HepG2 (cell line): Measurements from ENCODE around the gene H6PD. TPM values are rescaled to one million over a fixed set of nuclear protein-coding genes. Genes with fewer than 3 reads are reported as not detected.

Experiments
- ATAC-seq: fragments of 200-7000 bp; cut with Tn5 transposase; 3 replicates; pipeline ENCODE4 v1.9.1; 2020; ENCODE audit warnings: mild to moderate bottlenecking, moderate library complexity
- BruUV-seq: library from RNA; stranded (reverse); fragments of 400-500 nt; replicated peaks from 2 replicates; lab custom pipeline; 2021; lab: Mats Ljungman, UMichigan
- CTCF ChIA-PET: fragments of 300-600 bp; formaldehyde crosslinking; extraction: SDS; loops from one replicate; lab custom pipeline; 2021; ENCODE audit warnings: low total read pairs, inconsistent platforms, low intra/inter-chr PET ratio; lab: Yijun Ruan, JAX
- POLR2A ChIA-PET: fragments of 350-600 bp; sonication (Branson Sonifier 250); formaldehyde crosslinking; loops from one replicate; lab custom pipeline; 2020; ENCODE audit warnings: antibody characterized with exemption, inconsistent platforms; lab: Yijun Ruan, JAX
- DNase-seq: peaks from one replicate; pipeline ENCODE4 v3.0.0-alpha.2; 2015; ENCODE audit warnings: low spot score
- FAIRE-seq: peaks from 3 replicates; lab custom pipeline; 2011; peaks lifted over from hg19 to GRCh38; lab: Jason Lieb, UNC
- H2AFZ ChIP-seq: one replicate; pipeline ENCODE4 v1.6.1; 2011; ENCODE audit warnings: low read length, inconsistent platforms
- H3K27ac ChIP-seq: fragments of 300-600 bp; 3 replicates; pipeline ENCODE4 v1.8.0; 2011; ENCODE audit warnings: mixed run types, mild to moderate bottlenecking, mixed read lengths, low read length, inconsistent platforms; ENCODE audit not compliant: insufficient read depth; ENCODE audit errors: extremely low read length
- H3K27me3 ChIP-seq, 2 experiments: fragments of 200-600 bp in 1 of 2; 2 replicates in 1 of 2; 3 replicates in 1 of 2; pipeline versions ENCODE4 v1.6.0 to v1.8.0; 2011; ENCODE audit warnings: low read length in 2 of 2, mild to moderate bottlenecking in 2 of 2, moderate library complexity in 2 of 2, inconsistent platforms in 1 of 2; ENCODE audit not compliant: insufficient read depth in 2 of 2, control insufficient read depth in 1 of 2
- H3K36me3 ChIP-seq, 2 experiments: fragments of 200-600 bp in 1 of 2; replicated peaks in 1 of 2; 2 replicates in 1 of 2; 3 replicates in 1 of 2; pipeline versions ENCODE4 v1.5.1 to v1.8.0; 2011; ENCODE audit warnings: low read length in 2 of 2, inconsistent platforms in 1 of 2; ENCODE audit not compliant: insufficient read depth in 2 of 2, control insufficient read depth in 1 of 2
- H3K4me1 ChIP-seq: 2 replicates; pipeline ENCODE4 v1.5.1; 2012; ENCODE audit warnings: low read length, inconsistent platforms; ENCODE audit not compliant: insufficient read depth
- H3K4me2 ChIP-seq: 2 replicates; pipeline ENCODE4 v1.6.0; 2011; ENCODE audit warnings: low read depth, low read length, inconsistent platforms
- H3K4me3 ChIP-seq, 3 experiments: fragments of 200-600 bp in 1 of 3; sonication (generic), shearing (Covaris generic) in 1 of 3; replicated peaks in 1 of 3; 2 replicates each; pipeline ENCODE4 v1.5.1; 2011 to 2016; ENCODE audit warnings: low read length in 3 of 3, inconsistent platforms in 2 of 3, low read depth in 2 of 3, mild to moderate bottlenecking in 2 of 3, control low read depth in 1 of 3, mixed read lengths in 1 of 3; ENCODE audit not compliant: insufficient read depth in 1 of 3
- H3K79me2 ChIP-seq: one replicate; pipeline ENCODE4 v1.6.1; 2011; ENCODE audit warnings: low read length, inconsistent platforms; ENCODE audit not compliant: insufficient read depth
- H3K9ac ChIP-seq: 2 replicates; pipeline ENCODE4 v1.6.0; 2011; ENCODE audit warnings: mild to moderate bottlenecking, low read depth, low read length, inconsistent platforms; ENCODE audit not compliant: insufficient read depth
- H3K9me3 ChIP-seq: 2 replicates; pipeline ENCODE4 v1.5.1; 2012; ENCODE audit warnings: mild to moderate bottlenecking, low read length
- H4K20me1 ChIP-seq: 2 replicates; pipeline ENCODE4 v1.6.0; 2011; ENCODE audit warnings: inconsistent platforms, mild to moderate bottlenecking, low read length, moderate library complexity; ENCODE audit not compliant: insufficient read depth
- AGO2 ChIP-seq: fragments of 200-400 bp; formaldehyde crosslinking; optimal IDR thresholded peaks from 2 replicates; pipeline ENCODE3; 2017; ENCODE audit warnings: mild to moderate bottlenecking, low read depth, low read length, moderate library complexity
- KLF6 ChIP-seq: IDR thresholded peaks from 2 replicates; pipeline ENCODE4 v1.8.0; 2016; ENCODE audit warnings: missing biosample characterization, missing genetic modification reagents
- LCORL ChIP-seq, 2 experiments: fragments of 450-650 bp in 1 of 2; sonication (generic) in 1 of 2; formaldehyde crosslinking in 1 of 2; IDR thresholded peaks; 2 replicates each; pipeline versions ENCODE4 v1.5.0 to v1.6.1; 2017 to 2020; ENCODE audit warnings: antibody characterized with exemption in 1 of 2, missing genetic modification reagents in 1 of 2
- MTF1 ChIP-seq: sonication (generic); formaldehyde crosslinking; IDR thresholded peaks from 2 replicates; pipeline ENCODE4 v1.5.0; 2020; ENCODE audit warnings: missing genetic modification reagents
- NAIF1 ChIP-seq: sonication (generic); formaldehyde crosslinking; IDR thresholded peaks from 2 replicates; pipeline ENCODE4 v1.5.0; 2020; ENCODE audit warnings: mild to moderate bottlenecking, missing genetic modification reagents, borderline replicate concordance
- SOX5 ChIP-seq: IDR thresholded peaks from 2 replicates; pipeline ENCODE4 v1.6.1; 2016; ENCODE audit warnings: borderline replicate concordance
- SP2 ChIP-seq: sonication (generic); formaldehyde crosslinking; IDR thresholded peaks from 2 replicates; pipeline ENCODE4 v1.5.1; 2020; ENCODE audit warnings: mild to moderate bottlenecking, missing genetic modification reagents
- SP4 ChIP-seq: sonication (generic); formaldehyde crosslinking; IDR thresholded peaks from 2 replicates; pipeline ENCODE4 v1.8.1; 2023; ENCODE audit warnings: mild to moderate bottlenecking, missing genetic modification reagents
- YEATS2 ChIP-seq: sonication (generic); formaldehyde crosslinking; IDR thresholded peaks from 2 replicates; pipeline ENCODE4 v1.4.0; 2020; ENCODE audit warnings: missing genetic modification reagents, borderline replicate concordance
- ZNF350 ChIP-seq: sonication (generic); formaldehyde crosslinking; IDR thresholded peaks from 2 replicates; pipeline ENCODE4 v1.4.0; 2020; ENCODE audit warnings: mild to moderate bottlenecking, low read depth, missing genetic modification reagents, borderline replicate concordance
- ZNF354B ChIP-seq: sonication (generic); formaldehyde crosslinking; IDR thresholded peaks from 2 replicates; pipeline ENCODE4 v1.8.0; 2022; ENCODE audit warnings: mild to moderate bottlenecking, missing genetic modification reagents
- ZNF670 ChIP-seq: sonication (generic); formaldehyde crosslinking; IDR thresholded peaks from 2 replicates; pipeline ENCODE4 v1.8.0; 2022; ENCODE audit warnings: mild to moderate bottlenecking, missing genetic modification reagents, borderline replicate concordance
- ZNF788 ChIP-seq: sonication (generic); formaldehyde crosslinking; IDR thresholded peaks from 2 replicates; pipeline ENCODE4 v1.5.0; 2020; ENCODE audit warnings: mild to moderate bottlenecking, missing genetic modification reagents, borderline replicate concordance
- ZNF891 ChIP-seq: sonication (generic); formaldehyde crosslinking; IDR thresholded peaks from 2 replicates; pipeline ENCODE4 v1.5.0; 2020; ENCODE audit warnings: mild to moderate bottlenecking, missing genetic modification reagents
- WGBS: methylation state at CpG from one replicate; pipeline ENCODE4 v1.1.6; 2017; ENCODE audit warnings: low lambda C conversion rate; 5-methylcytosine and 5-hydroxymethylcytosine counted together
- in situ Hi-C: cut with HindIII; loops from 2 replicates; pipeline ENCODE4 v1.10.0; 2017; ENCODE audit warnings: low pct_unique_long_range_greater_than_20kb; ENCODE audit not compliant: extremely low pct_ligation_motif_present
- intact Hi-C: fragments of 100-400 bp; cut with micrococcal nuclease; formaldehyde crosslinking; loops from one replicate; pipeline ENCODE4 v1.10.0; 2022; ENCODE audit not compliant: unreplicated experiment
- polyA plus RNA-seq, 8 experiments: library from polyadenylated mRNA; depleted of rRNA in 3 of 8; stranded (reverse) in 7 of 8; unstranded in 1 of 8; fragments of >200 nt; fragmentation: Illumina TruSeq in 4 of 8; extraction: Trizol in 4 of 8; gene quantifications; 2 replicates each; pipeline versions ENCODE4 v1.2.1 to v1.2.3, GENCODE V29; 2011 to 2016; ENCODE audit warnings: low read depth in 4 of 8, missing spikeins in 1 of 8, mixed read lengths in 1 of 8; ENCODE audit not compliant: insufficient read depth in 1 of 8
- total RNA-seq, 5 experiments: library from RNA; depleted of rRNA; stranded (reverse); fragments of >200 nt; fragmentation: Illumina TruSeq; extraction: Trizol; gene quantifications; 2 replicates each; pipeline ENCODE4 v1.2.3, GENCODE V29; 2016; ENCODE audit warnings: low read depth in 1 of 5
- TF ChIP-seq, protein P1 (sequence below): IDR thresholded peaks from 2 replicates; pipeline ENCODE4 v1.6.1; 2016; ENCODE audit warnings: low read depth, control low read depth
- TF ChIP-seq, protein P2 (sequence below): IDR thresholded peaks from 2 replicates; pipeline ENCODE4 v1.6.1; 2016; ENCODE audit warnings: mild to moderate bottlenecking, missing biosample characterization, missing genetic modification reagents

H6PD gene
- total and polyA plus RNA-seq, 2 of the 13 experiments (the other 11 are each of a cell fraction or from before 2014, with no cell fraction given): 9.3 to 14.1 TPM

DNA sequence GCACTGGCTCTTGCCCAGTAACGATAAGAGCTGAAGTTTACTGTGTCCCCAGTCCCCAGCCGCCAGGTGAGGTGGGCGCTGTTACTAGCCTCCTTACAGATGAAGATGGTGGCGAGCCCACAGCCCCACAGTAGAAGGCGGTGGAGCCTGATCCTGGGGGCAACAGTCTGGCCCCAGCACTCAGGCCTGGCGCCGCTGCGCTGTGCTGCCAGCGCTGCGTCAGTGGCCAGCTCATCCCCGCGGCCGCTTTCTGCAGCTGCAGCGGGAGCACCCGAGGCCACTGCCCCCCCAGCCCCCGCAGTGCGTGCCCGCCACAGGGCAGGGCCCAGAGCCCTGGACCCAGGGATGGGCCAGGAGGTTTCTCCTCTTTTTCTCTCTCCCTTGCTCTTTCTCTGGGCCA, 13.3 kb downstream of the H6PD start:
- WGBS: 92% methylated on average over 8 of the region's 18 CpGs

DNA sequence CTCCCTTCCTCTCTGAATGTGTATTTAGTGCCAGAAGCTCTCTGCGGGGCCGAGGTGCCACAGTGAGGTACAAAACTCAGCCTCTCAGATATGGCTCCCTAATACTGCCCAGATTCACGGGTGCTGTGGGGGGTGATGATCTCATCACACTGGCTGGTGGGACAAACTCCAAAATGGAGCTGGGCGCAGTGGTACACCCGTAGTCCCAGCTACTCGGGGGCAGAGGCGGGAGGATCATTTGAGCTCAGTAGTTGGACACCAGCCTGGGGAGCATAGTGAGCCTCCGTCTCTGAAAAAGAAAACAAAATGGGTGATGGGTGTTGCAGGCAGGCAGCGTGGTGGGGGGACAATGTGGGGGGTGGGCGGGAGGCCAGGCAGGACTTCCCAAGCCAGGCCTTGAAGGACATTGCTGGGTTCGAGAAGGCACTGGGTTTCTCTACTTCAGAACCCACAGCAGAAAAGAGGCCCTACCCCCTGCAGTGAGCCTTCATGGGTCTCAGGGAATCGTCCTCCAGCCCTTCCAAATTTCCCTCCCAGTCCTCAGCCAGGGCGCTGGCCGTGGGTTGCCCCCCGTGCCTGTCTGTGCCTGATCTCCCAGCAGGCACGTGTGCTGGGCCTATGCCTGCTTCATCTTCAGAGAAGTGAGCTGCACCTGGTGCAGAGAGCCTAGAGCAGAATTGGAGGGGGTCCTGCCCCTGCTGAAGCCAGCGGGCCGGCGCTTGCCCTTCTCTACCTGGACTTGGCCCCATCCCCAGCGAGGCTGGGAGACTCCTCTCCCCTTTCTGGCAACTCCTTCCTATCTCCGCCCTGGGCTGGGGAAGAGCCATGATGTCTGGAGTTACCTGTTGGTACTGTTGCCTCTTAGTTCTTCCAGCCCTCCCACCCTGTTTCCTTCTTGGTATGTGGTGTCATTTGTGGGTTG, 14.0 kb downstream of the H6PD start:
- no TSS peak for BruUV-seq
- peak overlapping the region; percentile 55; the same call in 1 of the 2 replicates for H3K9ac ChIP-seq
- H3K27ac ChIP-seq: peak overlapping the region; percentile 86
- DNase-seq: no peak
- ATAC-seq: no peak
- WGBS: 99% methylated on average over 16 of the region's 21 CpGs
- H3K9me3 ChIP-seq: no peaks in the 10 kb centered on the region
- CTCF ChIA-PET: interaction anchor here (1.1 to 1.2 kb wide), 2 partner anchors 67 to 138 kb away, joined by 3 read pairs; no protein-coding TSS in a partner anchor
- in situ Hi-C loops (loop anchor here (5.0 kb wide), 1 partner anchor 136 kb away; no protein-coding TSS in a partner anchor), intact Hi-C loops (no loop called here)
- no peaks in the 10 kb centered on the region for H3K27me3 ChIP-seq
- no peaks in the 10 kb centered on the region; a peak in 1 of 5 replicates for H3K36me3 ChIP-seq
- peaks cover 69% of the 10 kb centered on the region for H3K4me1 ChIP-seq
- H3K4me2 ChIP-seq: peak overlapping the region; percentile 79
- no peak overlapping the region for H2AFZ ChIP-seq
- peak overlapping the region in 1 of 3 experiments; percentile 9; a peak in 1 of 6 replicates for H3K4me3 ChIP-seq
- FAIRE-seq: no peak
- H3K79me2 ChIP-seq: peaks cover 6% of the 10 kb centered on the region
- no peaks in the 10 kb centered on the region for H4K20me1 ChIP-seq
- POLR2A ChIA-PET: interaction anchor here (0.6 to 7.0 kb wide), 13 partner anchors 13 to 190 kb away, joined by 3 to 303 read pairs (median 9); partner anchors contain the start of gene H6PD
- TF ChIP-seq SP2 (no peak), KLF6 (CRISPR knock-in tag) (no peak), ZNF354B (CRISPR knock-in tag) (no peak), ZNF670 (no peak), LCORL (IDR thresholded peaks at IDR 0.05) (no peak), LCORL (CRISPR knock-in tag; IDR thresholded peaks at IDR 0.05) (peak; percentile 16; the same call in 1 of the 2 replicates), SOX5 (no peak), SP4 (0 out of 2 replicates have a peak, but pooled peaks have one; percentile 38), NAIF1 (CRISPR knock-in tag) (no peak), ZNF350 (CRISPR knock-in tag) (no peak), ZNF891 (CRISPR knock-in tag) (no peak), YEATS2 (CRISPR knock-in tag) (no peak), MTF1 (no peak)
- TF ChIP-seq, protein P1, sequence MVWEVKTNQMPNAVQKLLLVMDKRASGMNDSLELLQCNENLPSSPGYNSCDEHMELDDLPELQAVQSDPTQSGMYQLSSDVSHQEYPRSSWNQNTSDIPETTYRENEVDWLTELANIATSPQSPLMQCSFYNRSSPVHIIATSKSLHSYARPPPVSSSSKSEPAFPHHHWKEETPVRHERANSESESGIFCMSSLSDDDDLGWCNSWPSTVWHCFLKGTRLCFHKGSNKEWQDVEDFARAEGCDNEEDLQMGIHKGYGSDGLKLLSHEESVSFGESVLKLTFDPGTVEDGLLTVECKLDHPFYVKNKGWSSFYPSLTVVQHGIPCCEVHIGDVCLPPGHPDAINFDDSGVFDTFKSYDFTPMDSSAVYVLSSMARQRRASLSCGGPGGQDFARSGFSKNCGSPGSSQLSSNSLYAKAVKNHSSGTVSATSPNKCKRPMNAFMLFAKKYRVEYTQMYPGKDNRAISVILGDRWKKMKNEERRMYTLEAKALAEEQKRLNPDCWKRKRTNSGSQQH (CRISPR knock-in tag): no peak
- TF ChIP-seq, protein P2, sequence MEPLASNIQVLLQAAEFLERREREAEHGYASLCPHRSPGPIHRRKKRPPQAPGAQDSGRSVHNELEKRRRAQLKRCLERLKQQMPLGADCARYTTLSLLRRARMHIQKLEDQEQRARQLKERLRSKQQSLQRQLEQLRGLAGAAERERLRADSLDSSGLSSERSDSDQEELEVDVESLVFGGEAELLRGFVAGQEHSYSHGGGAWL: no peak

More for the DNA sequence above, 13.3 kb downstream of the H6PD start:
- no peak overlapping the region for H3K4me3 ChIP-seq
- ChIA-PET CTCF (no interaction called here), POLR2A (interaction anchor here (7.0 kb wide), 1 partner anchor 12 kb away, joined by 303 read pairs; the partner anchor contains the start of gene H6PD)
- peaks cover 69% of the 10 kb centered on the region for H3K4me1 ChIP-seq
- in situ Hi-C loops (loop anchor here (5.0 kb wide), 1 partner anchor 136 kb away; no protein-coding TSS in a partner anchor), intact Hi-C loops (no loop called here)
- FAIRE-seq: no peak
- no peaks in the 10 kb centered on the region for H4K20me1 ChIP-seq
- no peaks in the 10 kb centered on the region for H3K27me3 ChIP-seq
- no peaks in the 10 kb centered on the region for H3K9me3 ChIP-seq
- no peak overlapping the region for H3K27ac ChIP-seq
- BruUV-seq: no TSS peak
- peaks cover 6% of the 10 kb centered on the region for H3K79me2 ChIP-seq
- H2AFZ ChIP-seq: no peak overlapping the region
- H3K9ac ChIP-seq: no peak overlapping the region
- ATAC-seq: no peak
- no peak overlapping the region for H3K4me2 ChIP-seq
- no peaks in the 10 kb centered on the region; a peak in 1 of 5 replicates for H3K36me3 ChIP-seq
- peak; percentile 41 for TF ChIP-seq AGO2
- no peak for TF ChIP-seq ZNF788 (CRISPR knock-in tag)
- DNase-seq: no peak
